Upper lobe of left lung (tissue), 6 donors: ENCODE measurements around the gene OSBPL3. TPM values are rescaled to one million over a fixed set of nuclear protein-coding genes. Genes with fewer than 3 reads are reported as not detected.

ENCODE experiments used
- ATAC-seq, 2 donors: fragments of 200-7000 bp; cut with Tn5 transposase; one replicate each; pipeline ENCODE4 v1.9.1; 2022; ENCODE audit warnings: mild to moderate bottlenecking in 2 of 2, moderate library complexity in 2 of 2; ENCODE audit not compliant: low FRiP score in 2 of 2
- DNase-seq, 2 donors: peaks; one replicate each; pipeline ENCODE4 v3.0.0-alpha.2; 2019 to 2020
- H3K27ac ChIP-seq, 4 donors: fragments of 200-600 bp; sonication (generic); one replicate each; pipeline ENCODE4 v1.5.1; 2016 to 2019
- H3K27me3 ChIP-seq, 4 donors: fragments of 200-600 bp; sonication (generic); one replicate each; pipeline ENCODE4 v1.5.1; 2017 to 2019
- H3K36me3 ChIP-seq, 4 donors: fragments of 200-600 bp; sonication (generic); one replicate each; pipeline ENCODE4 v1.5.1; 2016 to 2019
- H3K4me1 ChIP-seq, 4 donors: fragments of 200-600 bp; sonication (generic); one replicate each; pipeline ENCODE4 v1.5.1; 2018 to 2019
- H3K4me3 ChIP-seq, 4 donors: fragments of 200-600 bp; sonication (generic); one replicate each; pipeline ENCODE4 v1.5.1; 2017 to 2019; ENCODE audit warnings: mild to moderate bottlenecking in 2 of 4, moderate library complexity in 1 of 4
- H3K9me3 ChIP-seq, 4 donors: fragments of 200-600 bp; sonication (generic); one replicate each; pipeline ENCODE4 v1.5.1; 2018 to 2019
- EP300 ChIP-seq, 4 donors: sonication (generic); formaldehyde crosslinking; IDR thresholded peaks; one replicate each; pipeline ENCODE4 v1.5.1; 2017; ENCODE audit warnings: antibody characterized with exemption in 4 of 4, control low read depth in 2 of 4
- POLR2A ChIP-seq, 4 donors: fragments of 450-650 bp; IDR thresholded peaks; one replicate each; pipeline ENCODE4 v1.5.1; 2016 to 2017; ENCODE audit warnings: antibody characterized with exemption in 4 of 4, mild to moderate bottlenecking in 2 of 4
- POLR2AphosphoS5 ChIP-seq, 2 donors: sonication (generic); formaldehyde crosslinking; IDR thresholded peaks; one replicate each; pipeline ENCODE4 v1.5.1; 2017; ENCODE audit warnings: antibody characterized with exemption in 2 of 2
- WGBS, 2 donors: methylation state at CpG; one replicate each; pipeline ENCODE4 v1.1.5; 2017 to 2018; 5-methylcytosine and 5-hydroxymethylcytosine counted together
- total RNA-seq, 6 donors: library from RNA; depleted of rRNA in 4 of 6; stranded (reverse); fragments of >200 nt in 4 of 6; gene quantifications; one replicate each; pipeline versions ENCODE4 v1.1.0 to v1.2.1, GENCODE V29; 2016 to 2021
- TF ChIP-seq, protein P1 (sequence below), 6 experiments: fragments of 450-650 bp in 4 of 6; fragments of 200-600 bp in 2 of 6; sonication (generic) in 2 of 6; IDR thresholded peaks; one replicate each; pipeline ENCODE4 v1.5.1; 2016 to 2019; ENCODE audit warnings: antibody characterized with exemption in 6 of 6
- donor health status: DM: no; HTN: no; CAD: no; lungs with moderate emphysema.
- donor health status: DM: no; HTN: yes; CAD: no; lungs with severe emphysema.

OSBPL3 gene
- total RNA-seq, 6 donors from 2014 or later = 17.5 to 55.5 (median 21.7) TPM

GRCh38 chr7:24857623-24858022, 122.4 kb downstream of the OSBPL3 start:
- no peak overlapping the region for H3K27ac ChIP-seq
- DNase-seq (no peak), ATAC-seq (no peak)
- H3K27me3 ChIP-seq = no peaks in the 10 kb centered on the region
- H3K4me1 ChIP-seq = no peaks in the 10 kb centered on the region
- H3K9me3 ChIP-seq = no peaks in the 10 kb centered on the region
- TF ChIP-seq, protein P1, sequence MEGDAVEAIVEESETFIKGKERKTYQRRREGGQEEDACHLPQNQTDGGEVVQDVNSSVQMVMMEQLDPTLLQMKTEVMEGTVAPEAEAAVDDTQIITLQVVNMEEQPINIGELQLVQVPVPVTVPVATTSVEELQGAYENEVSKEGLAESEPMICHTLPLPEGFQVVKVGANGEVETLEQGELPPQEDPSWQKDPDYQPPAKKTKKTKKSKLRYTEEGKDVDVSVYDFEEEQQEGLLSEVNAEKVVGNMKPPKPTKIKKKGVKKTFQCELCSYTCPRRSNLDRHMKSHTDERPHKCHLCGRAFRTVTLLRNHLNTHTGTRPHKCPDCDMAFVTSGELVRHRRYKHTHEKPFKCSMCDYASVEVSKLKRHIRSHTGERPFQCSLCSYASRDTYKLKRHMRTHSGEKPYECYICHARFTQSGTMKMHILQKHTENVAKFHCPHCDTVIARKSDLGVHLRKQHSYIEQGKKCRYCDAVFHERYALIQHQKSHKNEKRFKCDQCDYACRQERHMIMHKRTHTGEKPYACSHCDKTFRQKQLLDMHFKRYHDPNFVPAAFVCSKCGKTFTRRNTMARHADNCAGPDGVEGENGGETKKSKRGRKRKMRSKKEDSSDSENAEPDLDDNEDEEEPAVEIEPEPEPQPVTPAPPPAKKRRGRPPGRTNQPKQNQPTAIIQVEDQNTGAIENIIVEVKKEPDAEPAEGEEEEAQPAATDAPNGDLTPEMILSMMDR (IDR thresholded peaks at IDR 0.05) = no peak
- TF ChIP-seq EP300 (IDR thresholded peaks at IDR 0.05) (no peak), POLR2AphosphoS5 (IDR thresholded peaks at IDR 0.05) (no peak), POLR2A (IDR thresholded peaks at IDR 0.05) (no peak)
- H3K4me3 ChIP-seq = no peak overlapping the region
- H3K36me3 ChIP-seq = peaks cover 0 to 4% (median 0%) of the 10 kb centered on the region in 4 donors

DNA sequence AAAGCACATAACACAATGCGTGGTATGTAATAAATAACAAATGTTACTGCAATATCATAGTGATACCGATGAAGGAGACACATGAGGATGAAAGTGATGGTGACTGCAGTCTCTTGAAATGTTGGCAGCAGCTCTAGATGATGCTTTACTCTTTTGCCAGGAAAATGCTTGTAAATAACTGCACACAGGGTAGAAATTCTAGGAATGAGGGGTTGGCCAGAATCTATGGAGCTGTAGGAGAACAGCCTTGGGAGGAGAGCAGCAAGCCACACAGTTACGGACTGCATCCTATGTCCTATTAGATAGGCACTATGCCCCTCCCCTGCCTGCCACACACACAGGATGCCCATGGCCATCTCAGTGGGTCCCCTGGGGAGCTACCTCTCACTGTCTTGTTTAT, 125.1 kb downstream of the OSBPL3 start:
- H3K27me3 ChIP-seq = no peaks in the 10 kb centered on the region
- DNase-seq (no peak), ATAC-seq (no peak)
- no peaks in the 10 kb centered on the region for H3K36me3 ChIP-seq
- TF ChIP-seq EP300 (IDR thresholded peaks at IDR 0.05) (no peak), POLR2A (IDR thresholded peaks at IDR 0.05) (no peak), POLR2AphosphoS5 (IDR thresholded peaks at IDR 0.05) (no peak)
- TF ChIP-seq, protein P1 (IDR thresholded peaks at IDR 0.05) = no peak
- H3K27ac ChIP-seq = no peak overlapping the region
- no peaks in the 10 kb centered on the region for H3K4me1 ChIP-seq
- 78 to 92% methylated on average over 3 of the region's 3 CpGs for WGBS, 2 donors
- H3K9me3 ChIP-seq = no peaks in the 10 kb centered on the region
- H3K4me3 ChIP-seq = no peak overlapping the region

GRCh38 chr7:24851786-24852185, 128.2 kb downstream of the OSBPL3 start:
- no peak overlapping the region for H3K4me3 ChIP-seq
- no peaks in the 10 kb centered on the region for H3K9me3 ChIP-seq
- TF ChIP-seq POLR2AphosphoS5 (IDR thresholded peaks at IDR 0.05) = no peak
- TF ChIP-seq EP300 (IDR thresholded peaks at IDR 0.05) = no peak
- TF ChIP-seq, protein P1 (IDR thresholded peaks at IDR 0.05) = no peak
- TF ChIP-seq POLR2A (IDR thresholded peaks at IDR 0.05) = no peak
- DNase-seq = no peak
- no peaks in the 10 kb centered on the region for H3K27me3 ChIP-seq
- H3K36me3 ChIP-seq = peaks cover 0 to 5% (median 0%) of the 10 kb centered on the region in 4 donors
- no peaks in the 10 kb centered on the region for H3K4me1 ChIP-seq
- no peak overlapping the region for H3K27ac ChIP-seq
- no peak for ATAC-seq

GRCh38 chr7:24848878-24849277, 131.1 kb downstream of the OSBPL3 start:
- H3K27me3 ChIP-seq = no peaks in the 10 kb centered on the region
- no peak for TF ChIP-seq POLR2A (IDR thresholded peaks at IDR 0.05)
- TF ChIP-seq, protein P1 (IDR thresholded peaks at IDR 0.05) = no peak
- TF ChIP-seq POLR2AphosphoS5 (IDR thresholded peaks at IDR 0.05) = no peak
- no peak for TF ChIP-seq EP300 (IDR thresholded peaks at IDR 0.05)
- 89 to 90% methylated on average over 16 of the region's 16 CpGs for WGBS, 2 donors
- ATAC-seq = no peak
- H3K27ac ChIP-seq = no peak overlapping the region
- no peaks in the 10 kb centered on the region for H3K4me1 ChIP-seq
- no peak overlapping the region for H3K4me3 ChIP-seq
- DNase-seq = peak in 1 of 2 donors; percentile 18
- no peaks in the 10 kb centered on the region for H3K9me3 ChIP-seq
- H3K36me3 ChIP-seq = peaks cover 0 to 5% (median 0%) of the 10 kb centered on the region in 4 donors

DNA sequence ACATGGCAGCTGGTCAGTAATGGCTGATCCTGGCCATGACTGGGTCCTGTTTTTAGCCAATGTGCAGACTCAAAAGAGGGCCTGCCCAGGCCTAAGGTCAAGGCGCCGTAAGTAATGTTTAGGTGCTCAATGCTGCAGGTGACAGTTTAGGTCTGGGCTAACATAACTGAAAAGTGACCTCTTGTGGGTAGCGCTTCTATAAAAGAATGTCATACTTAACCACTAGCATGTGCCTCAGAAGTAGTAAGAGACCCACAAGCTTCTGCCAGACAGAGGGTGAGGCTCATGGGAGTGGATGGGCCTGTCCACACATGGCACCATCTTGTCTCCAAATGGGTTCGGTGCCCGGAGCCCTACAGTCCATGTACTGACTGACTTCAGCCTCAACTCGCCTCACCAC, 132.2 kb downstream of the OSBPL3 start:
- Histone ChIP-seq H3K4me1 (no peaks in the 10 kb centered on the region), H3K9me3 (no peaks in the 10 kb centered on the region), H3K4me3 (no peak overlapping the region), H3K27ac (no peak overlapping the region), H3K27me3 (no peaks in the 10 kb centered on the region), H3K36me3 (peaks cover 0 to 5% (median 0%) of the 10 kb centered on the region in 4 donors)
- ATAC-seq = no peak
- TF ChIP-seq POLR2AphosphoS5 (IDR thresholded peaks at IDR 0.05) (no peak), POLR2A (IDR thresholded peaks at IDR 0.05) (no peak), EP300 (IDR thresholded peaks at IDR 0.05) (no peak)
- TF ChIP-seq, protein P1 (IDR thresholded peaks at IDR 0.05) = no peak
- DNase-seq = no peak
- WGBS, 2 donors = 99% methylated on average over 6 of the region's 6 CpGs
